CD14-positive monocyte (primary cell): Measurements from ENCODE around the gene NDUFB3. TPM values are rescaled to one million over a fixed set of nuclear protein-coding genes. Genes with fewer than 3 reads are reported as not detected.
A peak's percentile ranks its signal among the peaks of the same experiment; 100 is the strongest.

Experiments used
- DNase-seq, 3 donors: peaks; one replicate each; pipeline ENCODE4 v3.0.0-alpha.2; 2011 to 2022
- H2AFZ ChIP-seq: 2 replicates; pipeline ENCODE4 v1.6.0; 2012; ENCODE audit warnings: mild to moderate bottlenecking, low read depth, low read length, inconsistent platforms; ENCODE audit not compliant: insufficient read depth, poor library complexity, severe bottlenecking
- H3K27ac ChIP-seq, 2 donors: 1 replicate in 1 of 2; 2 replicates in 1 of 2; pipeline ENCODE4 v1.5.1; 2012 to 2013; ENCODE audit warnings: low read length in 2 of 2, control low read depth in 1 of 2, inconsistent platforms in 1 of 2, low read depth in 1 of 2, mild to moderate bottlenecking in 1 of 2
- H3K27me3 ChIP-seq, 2 donors: one replicate each; pipeline versions ENCODE4 v1.6.0 to v1.6.1; 2011 to 2013; ENCODE audit warnings: low read length in 2 of 2; ENCODE audit not compliant: control insufficient read depth in 2 of 2, insufficient read depth in 2 of 2
- H3K36me3 ChIP-seq, 2 donors: replicated peaks in 1 of 2; 1 replicate in 1 of 2; 2 replicates in 1 of 2; pipeline versions ENCODE4 v1.5.1 to v1.6.1; 2012 to 2013; ENCODE audit warnings: low read length in 2 of 2, control low read depth in 1 of 2, inconsistent platforms in 1 of 2, mild to moderate bottlenecking in 1 of 2; ENCODE audit not compliant: insufficient read depth in 2 of 2, control insufficient read depth in 1 of 2
- H3K4me1 ChIP-seq, 2 donors: 1 replicate in 1 of 2; 2 replicates in 1 of 2; pipeline versions ENCODE4 v1.5.1 to v1.6.1; 2012 to 2013; ENCODE audit warnings: low read length in 2 of 2, control low read depth in 1 of 2, inconsistent platforms in 1 of 2, mild to moderate bottlenecking in 1 of 2, moderate library complexity in 1 of 2; ENCODE audit not compliant: insufficient read depth in 2 of 2, control insufficient read depth in 1 of 2
- H3K4me2 ChIP-seq: replicated peaks from 2 replicates; pipeline ENCODE3; 2012; ENCODE audit warnings: low read length, moderate library complexity, mild to moderate bottlenecking; ENCODE audit not compliant: poor library complexity, severe bottlenecking; ENCODE audit errors: extremely low read depth
- H3K4me3 ChIP-seq, 3 experiments: fragments of 200-600 bp in 1 of 3; sonication (generic) in 1 of 3; replicated peaks in 1 of 3; 1 replicate in 2 of 3; 2 replicates in 1 of 3; pipeline ENCODE4 v1.5.1; 2011 to 2013; ENCODE audit warnings: low read length in 3 of 3, mild to moderate bottlenecking in 3 of 3, control low read depth in 2 of 3, low read depth in 2 of 3, inconsistent platforms in 1 of 3, moderate library complexity in 1 of 3
- H3K79me2 ChIP-seq: 2 replicates; pipeline ENCODE4 v1.6.0; 2012; ENCODE audit warnings: mild to moderate bottlenecking, control low read depth, inconsistent platforms, low read length, moderate library complexity; ENCODE audit not compliant: insufficient read depth
- H3K9ac ChIP-seq: 2 replicates; pipeline ENCODE4 v1.6.0; 2017; ENCODE audit warnings: low read length, mild to moderate bottlenecking; ENCODE audit not compliant: insufficient read depth, poor library complexity, severe bottlenecking
- H3K9me3 ChIP-seq, 2 donors: replicated peaks in 1 of 2; 1 replicate in 1 of 2; 2 replicates in 1 of 2; pipeline versions ENCODE4 v1.5.1 to v1.6.1; 2012 to 2013; ENCODE audit warnings: low read length in 2 of 2, control low read depth in 1 of 2; ENCODE audit not compliant: control insufficient read depth in 1 of 2, insufficient read depth in 1 of 2
- H4K20me1 ChIP-seq: 2 replicates; pipeline ENCODE4 v1.6.0; 2012; ENCODE audit warnings: mild to moderate bottlenecking, low read length, control low read depth, moderate library complexity; ENCODE audit not compliant: insufficient read depth
- H3K27ac Mint-ChIP-seq, 7 donors: one replicate each; pipeline ENCODE4 v1.8.0; 2020; ENCODE audit warnings: mild to moderate bottlenecking in 7 of 7, mixed read lengths in 7 of 7, moderate library complexity in 6 of 7, inconsistent platforms in 2 of 7
- H3K27me3 Mint-ChIP-seq, 3 donors: one replicate each; pipeline ENCODE4 v1.8.0; 2021 to 2022; ENCODE audit warnings: low read depth in 3 of 3, mild to moderate bottlenecking in 3 of 3, mixed read lengths in 3 of 3, moderate library complexity in 3 of 3, inconsistent platforms in 1 of 3
- H3K36me3 Mint-ChIP-seq, 2 donors: one replicate each; pipeline ENCODE4 v1.8.0; 2020; ENCODE audit warnings: mixed read lengths in 2 of 2, inconsistent platforms in 1 of 2, mild to moderate bottlenecking in 1 of 2
- H3K4me1 Mint-ChIP-seq: one replicate; pipeline ENCODE4 v1.8.0; 2020; ENCODE audit warnings: mild to moderate bottlenecking, mixed read lengths
- H3K4me3 Mint-ChIP-seq, 2 donors: one replicate each; pipeline ENCODE4 v1.8.0; 2020; ENCODE audit warnings: mild to moderate bottlenecking in 2 of 2, mixed read lengths in 2 of 2, moderate library complexity in 1 of 2
- H3K9me3 Mint-ChIP-seq, 7 donors: one replicate each; pipeline ENCODE4 v1.8.0; 2020 to 2022; ENCODE audit warnings: mixed read lengths in 7 of 7, mild to moderate bottlenecking in 6 of 7, moderate library complexity in 6 of 7, inconsistent platforms in 2 of 7
- WGBS: methylation state at CpG from one replicate; pipeline ENCODE4 v1.1.5; 2013; ENCODE audit warnings: missing lambda C conversion rate; ENCODE audit not compliant: insufficient coverage; 5-methylcytosine and 5-hydroxymethylcytosine counted together
- intact Hi-C, 2 donors: fragments of 100-400 bp; cut with micrococcal nuclease; formaldehyde crosslinking; loops; one replicate each; pipeline versions ENCODE4 v1.15.0 to v1.15.1; 2023
- polyA plus RNA-seq, 3 donors: library from polyadenylated mRNA; depleted of rRNA in 1 of 3; unstranded in 2 of 3; stranded (reverse) in 1 of 3; fragments of 300-500 nt in 2 of 3; fragments of >200 nt in 1 of 3; fragmentation: Illumina TruSeq in 2 of 3; gene quantifications; 1 replicate in 2 of 3; 2 replicates in 1 of 3; pipeline ENCODE4 v1.2.3, GENCODE V29; 2012 to 2021
- TF ChIP-seq, protein P1 (sequence below): fragments of 200-600 bp; IDR thresholded peaks from one replicate; pipeline ENCODE4 v1.8.0; 2022; ENCODE audit warnings: antibody characterized with exemption, mild to moderate bottlenecking

The NDUFB3 gene
- polyA plus RNA-seq, 3 donors = 26.3 to 340 (median 313) TPM

DNA sequence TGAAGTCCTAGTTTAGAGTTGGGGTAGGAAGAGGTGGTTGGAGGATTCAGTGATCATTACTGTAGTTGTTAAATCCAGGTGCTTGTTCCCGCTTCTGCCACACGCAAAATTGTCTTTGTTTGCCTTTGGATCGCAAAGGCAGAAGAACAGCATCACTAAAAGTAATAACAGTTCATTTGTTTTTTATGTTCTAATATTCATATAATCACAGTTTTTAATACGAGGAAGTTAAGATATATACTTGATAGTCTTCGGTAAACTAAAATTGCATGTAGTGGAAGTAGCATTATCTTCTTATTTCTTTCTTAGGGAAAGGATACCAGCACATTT lies 365 bp downstream of the NDUFB3 start:
- no peak for DNase-seq
- Histone ChIP-seq H3K4me1 (peaks cover 28 to 53% of the 10 kb centered on the region in 2 donors), H4K20me1 (peaks cover 24% of the 10 kb centered on the region), H3K4me2 (peak overlapping the region; percentile 91), H2AFZ (peak overlapping the region; percentile 87), H3K27ac (peak overlapping the region; percentile 48 to 94), H3K36me3 (no peaks in the 10 kb centered on the region), H3K79me2 (peaks cover 99% of the 10 kb centered on the region), H3K4me3 (peak overlapping the region; percentile 76 to 89 (median 83)), H3K27me3 (no peaks in the 10 kb centered on the region), H3K9ac (peak overlapping the region; percentile 90), H3K9me3 (no peaks in the 10 kb centered on the region)
- Mint-ChIP-seq H3K4me1 (peaks cover 40% of the 10 kb centered on the region), H3K9me3 (no peaks in the 10 kb centered on the region), H3K36me3 (peaks cover 2 to 5% of the 10 kb centered on the region in 2 donors), H3K27ac (peak overlapping the region; percentile 87 to 99 (median 92)), H3K27me3 (peaks cover 0 to 2% (median 2%) of the 10 kb centered on the region in 3 donors), H3K4me3 (peak overlapping the region; percentile 98 to 100)
- intact Hi-C loops = loop anchor here (5.0 to 10.0 kb wide), 4 partner anchors 85 to 167 kb away; partner anchors contain the start of gene CASP10 (in 1 of the 2)
- WGBS = no CpG with 5 or more reads among the region's 5 CpGs
- TF ChIP-seq, protein P1, sequence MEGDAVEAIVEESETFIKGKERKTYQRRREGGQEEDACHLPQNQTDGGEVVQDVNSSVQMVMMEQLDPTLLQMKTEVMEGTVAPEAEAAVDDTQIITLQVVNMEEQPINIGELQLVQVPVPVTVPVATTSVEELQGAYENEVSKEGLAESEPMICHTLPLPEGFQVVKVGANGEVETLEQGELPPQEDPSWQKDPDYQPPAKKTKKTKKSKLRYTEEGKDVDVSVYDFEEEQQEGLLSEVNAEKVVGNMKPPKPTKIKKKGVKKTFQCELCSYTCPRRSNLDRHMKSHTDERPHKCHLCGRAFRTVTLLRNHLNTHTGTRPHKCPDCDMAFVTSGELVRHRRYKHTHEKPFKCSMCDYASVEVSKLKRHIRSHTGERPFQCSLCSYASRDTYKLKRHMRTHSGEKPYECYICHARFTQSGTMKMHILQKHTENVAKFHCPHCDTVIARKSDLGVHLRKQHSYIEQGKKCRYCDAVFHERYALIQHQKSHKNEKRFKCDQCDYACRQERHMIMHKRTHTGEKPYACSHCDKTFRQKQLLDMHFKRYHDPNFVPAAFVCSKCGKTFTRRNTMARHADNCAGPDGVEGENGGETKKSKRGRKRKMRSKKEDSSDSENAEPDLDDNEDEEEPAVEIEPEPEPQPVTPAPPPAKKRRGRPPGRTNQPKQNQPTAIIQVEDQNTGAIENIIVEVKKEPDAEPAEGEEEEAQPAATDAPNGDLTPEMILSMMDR = no peak

GRCh38 chr2:201073071-201073470 lies 1.3 kb downstream of the NDUFB3 start:
- Histone ChIP-seq H3K9ac (no peak overlapping the region), H3K27ac (no peak overlapping the region), H3K36me3 (peaks cover 0 to under 1% of the 10 kb centered on the region in 2 donors), H3K4me2 (no peak overlapping the region), H2AFZ (no peak overlapping the region), H4K20me1 (peaks cover 15% of the 10 kb centered on the region), H3K9me3 (no peaks in the 10 kb centered on the region), H3K4me3 (no peak overlapping the region), H3K4me1 (peaks cover 28 to 50% of the 10 kb centered on the region in 2 donors), H3K27me3 (no peaks in the 10 kb centered on the region), H3K79me2 (peaks cover 98% of the 10 kb centered on the region)
- TF ChIP-seq, protein P1 = no peak
- H3K36me3 Mint-ChIP-seq = peaks cover 2 to 7% of the 10 kb centered on the region in 2 donors
- H3K4me1 Mint-ChIP-seq = peaks cover 38% of the 10 kb centered on the region
- no peak for DNase-seq
- no peak overlapping the region for H3K27ac Mint-ChIP-seq
- peaks cover 0 to 3% (median 0%) of the 10 kb centered on the region in 7 donors for H3K9me3 Mint-ChIP-seq
- intact Hi-C loops = loop anchor here (5.0 to 10.0 kb wide), 4 partner anchors 84 to 168 kb away; partner anchors contain the start of gene CASP10 (in 1 of the 2)
- peaks cover 0 to 2% (median 2%) of the 10 kb centered on the region in 3 donors for H3K27me3 Mint-ChIP-seq
- H3K4me3 Mint-ChIP-seq = no peak overlapping the region
- WGBS = no CpG with 5 or more reads among the region's 1 CpG
